ENCODE results near the gene HIF1AN. TPM values are rescaled to one million over a fixed set of nuclear protein-coding genes. Genes with fewer than 3 reads are reported as not detected.
"Not testable (repeated sequence)": the region's sequence is repeated elsewhere in the genome, so short reads cannot be mapped to it uniquely, and the experiment has no call there.

The HIF1AN gene
- total RNA-seq, 1 donor = 14.0 TPM

GRCh38 chr10:100565206-100565985 is 29.7 kb downstream of the HIF1AN start:
- DNase-seq (ENCODE audit: low read depth in 2 of 3, low spot score in 2 of 3) = no peak

- DNase-seq (ENCODE audit: low read depth in 2 of 3, low spot score in 2 of 3) = no peak
Measured at GRCh38 chr10:100566561-100566960, 30.8 kb downstream of the HIF1AN start.

GRCh38 chr10:100567249-100567648 is 31.5 kb downstream of the HIF1AN start:
- DNase-seq (ENCODE audit: low read depth in 2 of 3, low spot score in 2 of 3) = no peak

GRCh38 chr10:100567826-100568225 is 32.1 kb downstream of the HIF1AN start:
- DNase-seq (ENCODE audit: low read depth in 2 of 3, low spot score in 2 of 3) = no peak

GRCh38 chr10:100568912-100569311 is 33.2 kb downstream of the HIF1AN start:
- no peak for DNase-seq (ENCODE audit: low read depth in 2 of 3, low spot score in 2 of 3)

- peak in 1 of 3 donors; percentile 15 for DNase-seq (ENCODE audit: low read depth in 2 of 3, low spot score in 2 of 3)
Measured at GRCh38 chr10:100569687-100570481, 34.1 kb downstream of the HIF1AN start.

- DNase-seq (ENCODE audit: low read depth in 2 of 3, low spot score in 2 of 3) = no peak
Measured at GRCh38 chr10:100570506-100570905, 34.8 kb downstream of the HIF1AN start.

- DNase-seq (ENCODE audit: low read depth in 2 of 3, low spot score in 2 of 3) = no peak
Measured at GRCh38 chr10:100571084-100571856, 35.5 kb downstream of the HIF1AN start.

- DNase-seq (ENCODE audit: low read depth in 2 of 3, low spot score in 2 of 3) = not testable (repeated sequence)
Measured at GRCh38 chr10:100575146-100575545, 39.4 kb downstream of the HIF1AN start.

- DNase-seq (ENCODE audit: low read depth in 2 of 3, low spot score in 2 of 3) = no peak
Measured at GRCh38 chr10:100575585-100576281, 40.0 kb downstream of the HIF1AN start.

- no peak for DNase-seq (ENCODE audit: low read depth in 2 of 3, low spot score in 2 of 3)
Measured at GRCh38 chr10:100576282-100576635, 40.5 kb downstream of the HIF1AN start.

GRCh38 chr10:100579261-100580090 is 43.7 kb downstream of the HIF1AN start:
- DNase-seq (ENCODE audit: low read depth in 2 of 3, low spot score in 2 of 3) = no peak

GRCh38 chr10:100586959-100587358 is 51.2 kb downstream of the HIF1AN start:
- no peak for DNase-seq (ENCODE audit: low read depth in 2 of 3, low spot score in 2 of 3)

- no peak for DNase-seq (ENCODE audit: low read depth in 2 of 3, low spot score in 2 of 3)
Measured at GRCh38 chr10:100598166-100598565, 62.4 kb downstream of the HIF1AN start.

- no peak for DNase-seq (ENCODE audit: low read depth in 2 of 3, low spot score in 2 of 3)
Measured at GRCh38 chr10:100600218-100600617, 64.5 kb downstream of the HIF1AN start.

GRCh38 chr10:100607439-100607838 is 71.7 kb downstream of the HIF1AN start:
- DNase-seq (ENCODE audit: low read depth in 2 of 3, low spot score in 2 of 3) = no peak

Measured in hematopoietic multipotent progenitor cell (in vitro differentiated cells).